Mesothelial cell of epicardium (in vitro differentiated cells): ENCODE data around the gene SULF2. TPM values are rescaled to one million over a fixed set of nuclear protein-coding genes. Genes with fewer than 3 reads are reported as not detected.

ENCODE experiments used
- DNase-seq, 2 experiments: peaks; one replicate each; pipeline ENCODE4 v3.0.0; 2021; ENCODE audit warnings: low spot score in 2 of 2; ENCODE audit not compliant: unreplicated experiment in 2 of 2
- H3K27ac Mint-ChIP-seq: 2 replicates; pipeline ENCODE4 v1.8.0; 2021; ENCODE audit warnings: mixed read lengths
- H3K27me3 Mint-ChIP-seq: 2 replicates; pipeline ENCODE4 v1.8.0; 2021; ENCODE audit warnings: low read depth, mixed read lengths
- H3K36me3 Mint-ChIP-seq: 2 replicates; pipeline ENCODE4 v1.8.0; 2021; ENCODE audit warnings: mixed read lengths
- H3K4me1 Mint-ChIP-seq: 2 replicates; pipeline ENCODE4 v1.8.0; 2021; ENCODE audit warnings: mixed read lengths
- H3K4me3 Mint-ChIP-seq: 2 replicates; pipeline ENCODE4 v1.8.0; 2021; ENCODE audit warnings: mild to moderate bottlenecking, moderate library complexity, mixed read lengths
- H3K9me3 Mint-ChIP-seq: 2 replicates; pipeline ENCODE4 v1.8.0; 2021; ENCODE audit warnings: mixed read lengths
- CTCF ChIP-seq: fragments of 200-600 bp; sonication (generic); IDR thresholded peaks from one replicate; pipeline ENCODE4 v1.5.0; 2021; ENCODE audit warnings: antibody characterized with exemption; ENCODE audit not compliant: unreplicated experiment
- total RNA-seq: library from RNA; stranded (reverse); gene quantifications from 3 replicates; pipeline ENCODE4 v1.2.1, GENCODE V29; 2021

SULF2 gene
- total RNA-seq, 1 donor from 2014 or later, result 77.0 TPM

- no peaks in the 10 kb centered on the region for H3K4me1 Mint-ChIP-seq
- DNase-seq, result no peak
- no peak for TF ChIP-seq CTCF
- H3K9me3 Mint-ChIP-seq, result peaks cover 10% of the 10 kb centered on the region
- no peak overlapping the region for H3K27ac Mint-ChIP-seq
- H3K36me3 Mint-ChIP-seq, result peaks cover 24% of the 10 kb centered on the region
- no peak overlapping the region for H3K4me3 Mint-ChIP-seq
- no peaks in the 10 kb centered on the region for H3K27me3 Mint-ChIP-seq
These were observed 51.4 kb downstream of the SULF2 start for GRCh38 chr20:47733892-47734291.

GRCh38 chr20:47730744-47731143, 54.5 kb downstream of the SULF2 start:
- no peak for TF ChIP-seq CTCF
- H3K9me3 Mint-ChIP-seq, result peaks cover 10% of the 10 kb centered on the region
- H3K4me1 Mint-ChIP-seq, result no peaks in the 10 kb centered on the region
- no peak overlapping the region for H3K4me3 Mint-ChIP-seq
- no peak for DNase-seq
- peaks cover 15% of the 10 kb centered on the region for H3K36me3 Mint-ChIP-seq
- H3K27me3 Mint-ChIP-seq, result no peaks in the 10 kb centered on the region
- H3K27ac Mint-ChIP-seq, result no peak overlapping the region

GRCh38 chr20:47729472-47729871, 55.8 kb downstream of the SULF2 start:
- Mint-ChIP-seq H3K4me3 (no peak overlapping the region), H3K4me1 (peaks cover 10% of the 10 kb centered on the region), H3K27me3 (no peaks in the 10 kb centered on the region), H3K27ac (no peak overlapping the region), H3K9me3 (peaks cover under 1% of the 10 kb centered on the region), H3K36me3 (peaks cover 5% of the 10 kb centered on the region)
- no peak for DNase-seq
- TF ChIP-seq CTCF, result no peak

DNA sequence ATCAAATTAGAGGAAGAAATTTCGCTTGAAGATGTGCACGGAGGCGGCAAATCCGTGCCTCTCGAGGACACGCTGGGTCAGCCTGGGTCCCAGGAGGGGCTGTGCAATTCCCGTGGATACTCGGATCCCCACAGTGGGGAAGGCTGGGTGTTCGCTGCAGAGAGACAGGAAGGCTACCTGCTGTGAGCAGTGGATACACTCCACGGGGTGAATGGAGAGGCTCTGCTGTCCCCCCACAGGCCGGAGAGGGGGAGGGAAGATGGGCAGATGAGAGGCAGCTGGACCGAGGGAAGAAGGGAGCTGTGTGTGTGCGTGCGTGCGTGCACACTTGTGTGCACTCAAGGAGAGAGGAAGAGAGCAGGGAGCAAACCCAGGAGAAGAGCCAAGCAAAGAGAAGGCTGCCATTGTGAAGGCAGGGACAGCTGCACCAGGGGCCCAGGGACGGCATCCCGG, 57.3 kb downstream of the SULF2 start:
- TF ChIP-seq CTCF, result no peak
- H3K27me3 Mint-ChIP-seq, result no peaks in the 10 kb centered on the region
- DNase-seq, result no peak

GRCh38 chr20:47727170-47727880, 58.0 kb downstream of the SULF2 start:
- Mint-ChIP-seq H3K4me3 (no peak overlapping the region), H3K36me3 (peaks cover 5% of the 10 kb centered on the region), H3K27ac (no peak overlapping the region), H3K9me3 (no peaks in the 10 kb centered on the region), H3K27me3 (no peaks in the 10 kb centered on the region), H3K4me1 (peaks cover 17% of the 10 kb centered on the region)
- TF ChIP-seq CTCF, result no peak
- no peak for DNase-seq

More for the DNA sequence above, 57.3 kb downstream of the SULF2 start:
- H3K4me3 Mint-ChIP-seq, result no peak overlapping the region
- no peaks in the 10 kb centered on the region for H3K9me3 Mint-ChIP-seq
- peaks cover 5% of the 10 kb centered on the region for H3K36me3 Mint-ChIP-seq
- no peak overlapping the region for H3K27ac Mint-ChIP-seq
- peaks cover 17% of the 10 kb centered on the region for H3K4me1 Mint-ChIP-seq
